ENCODE data around the gene PPIB. TPM values are rescaled to one million over a fixed set of nuclear protein-coding genes. Genes with fewer than 3 reads are reported as not detected.

The PPIB gene
- total RNA-seq, 5 donors from 2014 or later (not counting 1 experiment from before 2014, with no cell fraction given), result 169 to 260 (median 217) TPM

DNA sequence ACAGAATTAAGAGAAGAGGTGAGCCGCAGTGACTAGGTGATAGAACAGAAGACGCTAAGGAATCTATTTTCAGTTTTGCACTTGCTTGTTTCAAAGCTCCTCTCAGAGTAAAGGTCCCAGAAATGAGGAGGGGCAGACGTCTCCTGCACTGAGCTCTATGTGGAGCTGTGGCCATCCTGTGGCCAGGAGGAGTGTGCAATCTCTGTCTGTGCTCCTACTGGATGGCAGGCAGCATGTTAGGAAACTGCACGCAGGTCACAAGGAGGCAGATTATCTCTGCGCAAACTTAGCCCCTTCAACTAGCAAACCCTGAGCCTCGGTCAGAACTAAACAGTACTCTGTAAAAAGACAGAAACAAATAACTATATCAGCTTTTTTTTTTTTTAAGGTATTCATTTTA, 31.1 kb upstream of the PPIB start:
- DNase-seq, result no peak
- Histone ChIP-seq H3K36me3 (ENCODE audit: control insufficient read depth in 2 of 2, extremely low read depth in 1 of 2, insufficient read depth in 1 of 2, low read length in 1 of 2) (peaks cover 4 to 17% of the 10 kb centered on the region in 2 donors), H3K27me3 (replicated peaks in 1 of 2; ENCODE audit: control insufficient read depth in 2 of 2, extremely low read depth in 1 of 2, insufficient read depth in 2 of 2, low read length in 1 of 2) (no peaks in the 10 kb centered on the region), H3K4me1 (ENCODE audit: control insufficient read depth in 1 of 2, extremely low read depth in 1 of 2, insufficient read depth in 2 of 2, low read length in 2 of 2) (no peaks in the 10 kb centered on the region), H3K4me3 (ENCODE audit: control insufficient read depth in 1 of 2, extremely low read depth in 1 of 2, low read length in 1 of 2) (no peak overlapping the region), H3K27ac (ENCODE audit: low read length) (no peak overlapping the region), H3K9me3 (no peaks in the 10 kb centered on the region)
- CTCF ChIA-PET, result interaction anchor here (0.6 to 0.7 kb wide), 3 partner anchors 10 to 863 kb away, joined by 4 to 8 read pairs (median 4); no protein-coding TSS in a partner anchor
- H3K9me3 Mint-ChIP-seq, result no peaks in the 10 kb centered on the region
- no peak overlapping the region for H3K27ac Mint-ChIP-seq
- ATAC-seq (replicated peaks in 1 of 4), result no peak
- peaks cover 35% of the 10 kb centered on the region for H3K36me3 Mint-ChIP-seq
- no peak overlapping the region for H3K4me3 Mint-ChIP-seq
- H3K27me3 Mint-ChIP-seq, result no peaks in the 10 kb centered on the region
- POLR2A ChIA-PET, result interaction anchor here in 1 of 2 donors (0.7 kb wide), 1 partner anchor 711 kb away, joined by 6 read pairs; no protein-coding TSS in a partner anchor
- 80% methylated on average over 3 of the region's 6 CpGs for WGBS (ENCODE audit: insufficient coverage)
- peaks cover 0 to 4% (median 0%) of the 10 kb centered on the region in 3 donors for H3K4me1 Mint-ChIP-seq

DNA sequence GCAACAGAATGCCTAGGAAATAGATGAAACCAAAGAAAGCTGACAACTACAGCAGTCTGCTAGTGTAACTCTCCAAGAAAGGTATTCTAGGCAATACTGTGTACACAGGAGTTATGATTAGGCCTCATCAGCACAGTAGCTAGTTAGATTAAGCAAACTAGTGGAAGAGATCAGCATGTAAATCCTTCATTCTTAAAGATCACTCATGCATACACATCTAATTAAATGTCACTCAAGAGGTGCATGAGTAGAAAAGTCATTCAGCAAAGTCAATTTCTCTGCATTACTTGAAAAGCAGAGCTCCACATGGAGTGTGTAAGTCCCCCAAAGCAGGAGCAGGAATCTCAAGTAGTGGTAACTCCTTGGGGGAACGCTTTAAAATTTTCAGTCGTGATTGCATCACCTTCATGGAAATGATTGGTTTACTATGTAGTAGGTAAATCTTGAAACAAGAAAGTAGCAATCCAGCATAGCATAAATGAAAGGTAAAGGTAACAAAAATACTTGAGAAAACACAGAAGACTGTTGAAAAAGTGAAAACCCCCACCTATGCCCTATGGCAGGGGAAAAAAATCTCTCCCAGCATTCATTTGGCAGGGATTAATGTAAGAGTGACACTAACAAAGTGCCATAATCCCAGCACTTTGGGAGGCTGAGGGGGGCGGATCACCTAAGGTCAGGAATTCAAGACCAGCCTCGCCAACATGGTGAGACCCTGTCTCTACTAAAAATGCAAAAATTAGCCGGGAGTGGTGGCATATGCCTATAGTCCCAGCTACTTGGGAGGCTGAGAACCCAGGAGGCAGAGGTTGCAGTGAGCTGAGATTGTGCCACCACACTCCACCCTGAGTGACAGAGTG, 29.4 kb upstream of the PPIB start:
- peaks cover 5 to 15% of the 10 kb centered on the region in 2 donors for H3K36me3 ChIP-seq (ENCODE audit: control insufficient read depth in 2 of 2, extremely low read depth in 1 of 2, insufficient read depth in 1 of 2, low read length in 1 of 2)

DNA sequence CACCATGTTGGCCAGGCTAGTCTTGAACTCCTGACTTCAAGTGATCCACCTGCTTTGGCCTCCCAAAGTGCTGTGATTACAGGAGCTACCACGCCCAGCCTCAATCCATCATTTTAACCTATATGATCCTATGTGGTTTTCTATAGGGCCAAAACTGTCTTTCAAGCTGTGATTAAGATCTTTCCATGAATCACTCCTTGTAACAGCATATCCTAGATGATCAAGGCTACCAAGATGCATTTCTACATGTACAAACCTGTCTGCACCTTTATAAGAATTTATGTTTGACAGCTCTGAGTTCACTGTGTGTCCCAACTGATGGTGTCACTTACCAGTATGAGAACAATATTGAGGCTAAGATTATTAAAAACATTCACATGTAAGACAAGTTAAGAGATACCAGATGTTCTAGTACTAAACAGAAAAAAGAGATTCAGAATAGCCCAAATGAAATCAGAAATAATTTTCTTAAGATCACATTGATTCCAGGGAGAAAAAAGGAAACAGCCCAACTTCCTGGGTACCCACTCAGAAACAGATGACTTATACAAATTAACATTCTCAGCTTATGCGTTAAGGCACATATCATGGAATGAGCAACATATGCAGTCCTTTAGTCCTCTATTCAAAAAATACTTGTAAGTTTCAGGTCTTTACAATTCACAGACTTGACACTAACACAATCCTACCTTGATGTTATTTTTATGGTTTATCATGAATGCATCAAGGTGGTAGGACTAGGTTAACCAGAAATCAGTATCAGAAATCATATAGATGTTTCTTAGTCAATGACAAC, 24.8 kb upstream of the PPIB start:
- ATAC-seq (replicated peaks in 1 of 4), result no peak
- Mint-ChIP-seq H3K27ac (no peak overlapping the region), H3K36me3 (peaks cover 27% of the 10 kb centered on the region), H3K4me1 (peaks cover 0 to 14% (median 0%) of the 10 kb centered on the region in 3 donors), H3K9me3 (no peaks in the 10 kb centered on the region), H3K4me3 (peak overlapping the region in 2 of 3 donors; percentile 20 to 40), H3K27me3 (no peaks in the 10 kb centered on the region)
- Histone ChIP-seq H3K4me3 (ENCODE audit: control insufficient read depth in 1 of 2, extremely low read depth in 1 of 2, low read length in 1 of 2) (no peak overlapping the region), H3K4me1 (ENCODE audit: control insufficient read depth in 1 of 2, extremely low read depth in 1 of 2, insufficient read depth in 2 of 2, low read length in 2 of 2) (peaks cover 0 to 2% of the 10 kb centered on the region in 2 experiments), H3K27ac (ENCODE audit: low read length) (no peak overlapping the region), H3K36me3 (ENCODE audit: control insufficient read depth in 2 of 2, extremely low read depth in 1 of 2, insufficient read depth in 1 of 2, low read length in 1 of 2) (peaks cover 6 to 20% of the 10 kb centered on the region in 2 donors), H3K9me3 (no peaks in the 10 kb centered on the region), H3K27me3 (replicated peaks in 1 of 2; ENCODE audit: control insufficient read depth in 2 of 2, extremely low read depth in 1 of 2, insufficient read depth in 2 of 2, low read length in 1 of 2) (no peaks in the 10 kb centered on the region)
- POLR2A ChIA-PET, result interaction anchor here in 1 of 2 donors (0.7 kb wide), 1 partner anchor 893 kb away, joined by 3 read pairs; no protein-coding TSS in a partner anchor
- CTCF ChIA-PET, result no interaction called here
- 100% methylated on average over 1 of the region's 2 CpGs for WGBS (ENCODE audit: insufficient coverage)
- no peak for DNase-seq

More for the DNA sequence above, 29.4 kb upstream of the PPIB start:
- POLR2A ChIA-PET, result no interaction called here
- no peak overlapping the region for H3K27ac Mint-ChIP-seq
- H3K36me3 Mint-ChIP-seq, result peaks cover 39% of the 10 kb centered on the region
- no peaks in the 10 kb centered on the region for H3K27me3 ChIP-seq (replicated peaks in 1 of 2; ENCODE audit: control insufficient read depth in 2 of 2, extremely low read depth in 1 of 2, insufficient read depth in 2 of 2, low read length in 1 of 2)
- CTCF ChIA-PET, result no interaction called here
- ATAC-seq (replicated peaks in 1 of 4), result no peak
- 100% methylated on average over 1 of the region's 5 CpGs for WGBS (ENCODE audit: insufficient coverage)
- peaks cover 0 to 14% (median 0%) of the 10 kb centered on the region in 3 donors for H3K4me1 Mint-ChIP-seq
- peaks cover 0 to 2% of the 10 kb centered on the region in 2 experiments for H3K4me1 ChIP-seq (ENCODE audit: control insufficient read depth in 1 of 2, extremely low read depth in 1 of 2, insufficient read depth in 2 of 2, low read length in 2 of 2)
- H3K27me3 Mint-ChIP-seq, result no peaks in the 10 kb centered on the region
- H3K9me3 ChIP-seq, result no peaks in the 10 kb centered on the region
- DNase-seq, result no peak
- H3K9me3 Mint-ChIP-seq, result no peaks in the 10 kb centered on the region
- no peak overlapping the region for H3K27ac ChIP-seq (ENCODE audit: low read length)
- no peak overlapping the region for H3K4me3 Mint-ChIP-seq
- no peak overlapping the region for H3K4me3 ChIP-seq (ENCODE audit: control insufficient read depth in 1 of 2, extremely low read depth in 1 of 2, low read length in 1 of 2)

DNA sequence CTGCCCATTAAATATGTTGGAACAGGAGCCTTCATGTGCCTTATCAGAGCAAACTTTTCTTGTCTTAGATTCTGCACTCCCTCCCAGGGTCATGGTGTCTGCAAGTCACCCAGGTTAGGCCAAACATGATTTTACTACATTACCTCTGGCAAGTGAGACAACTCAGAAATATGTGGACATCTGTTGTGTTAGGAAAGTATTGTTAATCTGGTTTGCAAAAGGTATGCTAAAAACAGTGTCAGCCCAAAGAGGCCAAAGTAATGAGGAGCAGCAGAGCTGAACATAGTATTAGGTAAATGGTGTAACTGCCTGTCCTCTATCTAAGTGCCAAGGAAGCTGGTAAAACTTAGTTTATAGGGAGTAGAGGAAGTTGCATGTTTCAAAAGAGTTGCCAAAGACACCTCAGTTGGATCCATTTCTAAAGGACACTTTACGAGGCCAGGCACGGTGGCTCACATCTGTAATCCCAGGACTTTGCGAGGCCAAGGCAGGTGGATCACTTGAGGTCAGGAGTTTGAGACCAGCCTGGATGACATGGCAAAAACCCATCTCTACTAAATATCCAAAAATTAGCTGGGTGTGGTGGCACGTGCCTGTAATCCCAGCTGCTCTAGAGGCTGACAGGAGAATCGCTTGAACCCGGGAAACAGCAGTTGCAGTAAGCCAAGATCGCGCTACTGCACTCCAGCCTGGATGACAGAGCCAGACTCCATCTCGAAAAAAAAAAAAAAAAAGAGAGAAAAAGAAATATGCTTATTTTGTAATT, 22.5 kb upstream of the PPIB start:
- DNase-seq, result no peak
- Histone ChIP-seq H3K4me1 (ENCODE audit: control insufficient read depth in 1 of 2, extremely low read depth in 1 of 2, insufficient read depth in 2 of 2, low read length in 2 of 2) (peaks cover 0 to 2% of the 10 kb centered on the region in 2 experiments), H3K4me3 (ENCODE audit: control insufficient read depth in 1 of 2, extremely low read depth in 1 of 2, low read length in 1 of 2) (no peak overlapping the region), H3K36me3 (ENCODE audit: control insufficient read depth in 2 of 2, extremely low read depth in 1 of 2, insufficient read depth in 1 of 2, low read length in 1 of 2) (peaks cover 8 to 29% of the 10 kb centered on the region in 2 donors), H3K9me3 (no peaks in the 10 kb centered on the region), H3K27ac (ENCODE audit: low read length) (no peak overlapping the region), H3K27me3 (replicated peaks in 1 of 2; ENCODE audit: control insufficient read depth in 2 of 2, extremely low read depth in 1 of 2, insufficient read depth in 2 of 2, low read length in 1 of 2) (no peaks in the 10 kb centered on the region)
- no peak overlapping the region for H3K27ac Mint-ChIP-seq
- ChIA-PET POLR2A (interaction anchor here (0.6 to 0.7 kb wide), 3 partner anchors 29 to 1985 kb away, joined by 4 to 5 read pairs (median 5); no protein-coding TSS in a partner anchor), CTCF (interaction anchor here in 1 of 2 donors (0.7 kb wide), 1 partner anchor 655 kb away, joined by 3 read pairs; no protein-coding TSS in a partner anchor)
- peaks cover 36% of the 10 kb centered on the region for H3K36me3 Mint-ChIP-seq
- 85% methylated on average over 4 of the region's 9 CpGs for WGBS (ENCODE audit: insufficient coverage)
- no peaks in the 10 kb centered on the region for H3K27me3 Mint-ChIP-seq
- H3K4me3 Mint-ChIP-seq, result no peak overlapping the region
- ATAC-seq (replicated peaks in 1 of 4), result no peak
- H3K9me3 Mint-ChIP-seq, result no peaks in the 10 kb centered on the region
- peaks cover 0 to 14% (median 0%) of the 10 kb centered on the region in 3 donors for H3K4me1 Mint-ChIP-seq

DNA sequence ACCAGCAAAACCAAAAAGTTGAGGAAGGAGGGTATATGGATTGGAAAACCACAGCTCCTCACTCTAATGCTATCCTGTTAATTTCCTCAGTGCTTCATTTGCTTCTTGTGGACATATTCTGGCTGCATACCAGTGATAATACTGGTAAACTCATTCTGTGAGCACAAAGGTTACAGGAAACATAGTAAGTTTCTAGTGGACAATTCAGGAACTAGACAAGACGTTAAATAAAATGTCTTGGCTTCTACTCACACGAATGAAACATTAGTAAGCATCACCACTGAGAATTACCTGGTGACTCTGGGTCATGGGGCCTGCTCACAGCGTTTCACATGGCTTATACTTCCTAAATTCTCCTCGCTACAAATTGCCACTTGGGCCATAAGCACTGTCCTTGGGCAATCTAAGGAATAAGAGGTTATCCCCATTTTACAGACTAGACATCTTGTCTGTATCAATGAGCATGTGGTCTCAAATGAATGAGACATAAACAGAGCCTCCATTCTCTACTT, 20.1 kb upstream of the PPIB start:
- Histone ChIP-seq H3K27me3 (replicated peaks in 1 of 2; ENCODE audit: control insufficient read depth in 2 of 2, extremely low read depth in 1 of 2, insufficient read depth in 2 of 2, low read length in 1 of 2) (no peaks in the 10 kb centered on the region), H3K4me3 (ENCODE audit: control insufficient read depth in 1 of 2, extremely low read depth in 1 of 2, low read length in 1 of 2) (no peak overlapping the region), H3K27ac (ENCODE audit: low read length) (no peak overlapping the region), H3K4me1 (ENCODE audit: control insufficient read depth in 1 of 2, extremely low read depth in 1 of 2, insufficient read depth in 2 of 2, low read length in 2 of 2) (no peaks in the 10 kb centered on the region), H3K36me3 (ENCODE audit: control insufficient read depth in 2 of 2, extremely low read depth in 1 of 2, insufficient read depth in 1 of 2, low read length in 1 of 2) (peaks cover 8 to 47% of the 10 kb centered on the region in 2 donors), H3K9me3 (no peaks in the 10 kb centered on the region)
- H3K27ac Mint-ChIP-seq, result no peak overlapping the region
- WGBS (ENCODE audit: insufficient coverage), result 96% methylated on average over 4 of the region's 4 CpGs
- H3K27me3 Mint-ChIP-seq, result no peaks in the 10 kb centered on the region
- H3K4me1 Mint-ChIP-seq, result peaks cover 0 to 7% (median 0%) of the 10 kb centered on the region in 3 donors
- H3K9me3 Mint-ChIP-seq, result no peaks in the 10 kb centered on the region
- H3K36me3 Mint-ChIP-seq, result peaks cover 35% of the 10 kb centered on the region
- DNase-seq (no peak), ATAC-seq (replicated peaks in 1 of 4) (no peak)
- POLR2A ChIA-PET, result no interaction called here
- H3K4me3 Mint-ChIP-seq, result no peak overlapping the region
- CTCF ChIA-PET, result no interaction called here
